Lower leg skin (tissue), 3 donors: Measurements from ENCODE around the gene MAN2A2.

Experiments
- POLR2A ChIP-seq, 2 donors: fragments of 450-650 bp; IDR thresholded peaks; one replicate each; pipeline ENCODE4 v1.6.1; 2016 to 2017; ENCODE audit warnings: antibody characterized with exemption in 2 of 2, mild to moderate bottlenecking in 1 of 2, moderate library complexity in 1 of 2
- TF ChIP-seq, protein P1 (sequence below), 3 donors: fragments of 450-650 bp; IDR thresholded peaks; one replicate each; pipeline ENCODE4 v1.5.1; 2016; ENCODE audit warnings: antibody characterized with exemption in 3 of 3, mild to moderate bottlenecking in 3 of 3, moderate library complexity in 2 of 3

GRCh38 chr15:90921887-90922286, 18.8 kb downstream of the MAN2A2 start:
- TF ChIP-seq POLR2A (IDR thresholded peaks at IDR 0.05) = no peak
- TF ChIP-seq, protein P1, sequence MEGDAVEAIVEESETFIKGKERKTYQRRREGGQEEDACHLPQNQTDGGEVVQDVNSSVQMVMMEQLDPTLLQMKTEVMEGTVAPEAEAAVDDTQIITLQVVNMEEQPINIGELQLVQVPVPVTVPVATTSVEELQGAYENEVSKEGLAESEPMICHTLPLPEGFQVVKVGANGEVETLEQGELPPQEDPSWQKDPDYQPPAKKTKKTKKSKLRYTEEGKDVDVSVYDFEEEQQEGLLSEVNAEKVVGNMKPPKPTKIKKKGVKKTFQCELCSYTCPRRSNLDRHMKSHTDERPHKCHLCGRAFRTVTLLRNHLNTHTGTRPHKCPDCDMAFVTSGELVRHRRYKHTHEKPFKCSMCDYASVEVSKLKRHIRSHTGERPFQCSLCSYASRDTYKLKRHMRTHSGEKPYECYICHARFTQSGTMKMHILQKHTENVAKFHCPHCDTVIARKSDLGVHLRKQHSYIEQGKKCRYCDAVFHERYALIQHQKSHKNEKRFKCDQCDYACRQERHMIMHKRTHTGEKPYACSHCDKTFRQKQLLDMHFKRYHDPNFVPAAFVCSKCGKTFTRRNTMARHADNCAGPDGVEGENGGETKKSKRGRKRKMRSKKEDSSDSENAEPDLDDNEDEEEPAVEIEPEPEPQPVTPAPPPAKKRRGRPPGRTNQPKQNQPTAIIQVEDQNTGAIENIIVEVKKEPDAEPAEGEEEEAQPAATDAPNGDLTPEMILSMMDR (IDR thresholded peaks at IDR 0.05) = no peak
